NCI-H1105 (cell line): ENCODE results near the gene NFATC3.

Source experiments
- DNase-seq: peaks from one replicate; lab custom pipeline; 2025; lab: John Stamatoyannopoulos, UW

The NFATC3 gene

GRCh38 chr16:68250951-68251350, 165.8 kb downstream of the NFATC3 start:
- no peak for DNase-seq

GRCh38 chr16:68251832-68252231, 166.7 kb downstream of the NFATC3 start:
- DNase-seq, result no peak

GRCh38 chr16:68252383-68252782, 167.2 kb downstream of the NFATC3 start:
- no peak for DNase-seq

GRCh38 chr16:68253721-68254120, 168.6 kb downstream of the NFATC3 start:
- no peak for DNase-seq

- no peak for DNase-seq
Measured at GRCh38 chr16:68255712-68256111, 170.5 kb downstream of the NFATC3 start.

- no peak for DNase-seq
Measured at GRCh38 chr16:68257251-68257905, 172.2 kb downstream of the NFATC3 start.

- DNase-seq, result no peak
Measured at GRCh38 chr16:68257906-68258800, 173.0 kb downstream of the NFATC3 start.

- DNase-seq, result no peak
Measured at GRCh38 chr16:68259007-68259825, 174.0 kb downstream of the NFATC3 start.

- DNase-seq, result no peak
Measured at GRCh38 chr16:68263559-68264127, 178.5 kb downstream of the NFATC3 start.

GRCh38 chr16:68264128-68265077, 179.2 kb downstream of the NFATC3 start, which contains the start of gene SLC7A6:
Gene SLC7A6 (plus strand): TSS chr16:68264526. CDS start chr16:68274727, 10,201 bp downstream.
- no peak for DNase-seq

- no peak for DNase-seq
Measured at GRCh38 chr16:68265078-68265920, 180.1 kb downstream of the NFATC3 start.

- no peak for DNase-seq
Measured at GRCh38 chr16:68267612-68268405, 182.6 kb downstream of the NFATC3 start.

- no peak for DNase-seq
Measured at GRCh38 chr16:68269793-68270192, 184.6 kb downstream of the NFATC3 start.

- no peak for DNase-seq
Measured at GRCh38 chr16:68270353-68270752, 185.2 kb downstream of the NFATC3 start.

GRCh38 chr16:68272507-68273209, 187.5 kb downstream of the NFATC3 start:
- DNase-seq, result peak; percentile 26

GRCh38 chr16:68273459-68273858, 188.3 kb downstream of the NFATC3 start:
- DNase-seq, result no peak

- no peak for DNase-seq
Measured at GRCh38 chr16:68273896-68274295, 188.7 kb downstream of the NFATC3 start.

- no peak for DNase-seq
Measured at GRCh38 chr16:68274441-68274840, 189.3 kb downstream of the NFATC3 start.
